ENCODE results near the gene CEP95. TPM values are rescaled to one million over a fixed set of nuclear protein-coding genes. Genes with fewer than 3 reads are reported as not detected.
"Not testable (repeated sequence)": the region's sequence is repeated elsewhere in the genome, so short reads cannot be mapped to it uniquely, and the experiment has no call there.

Gene CEP95
- total RNA-seq, 2 experiments from 2014 or later, result 45.7 to 52.6 TPM

- ATAC-seq (no peak), DNase-seq (no peak)
- CTCF ChIA-PET, result interaction anchor here (0.6 to 1.8 kb wide), 6 partner anchors 10 to 312 kb away, joined by 3 to 6 read pairs (median 3); partner anchors contain the start of gene POLG2
- H3K4me1 Mint-ChIP-seq, result peaks cover 13% of the 10 kb centered on the region
- H3K9me3 Mint-ChIP-seq (ENCODE audit: low read depth), result no peaks in the 10 kb centered on the region
- no peaks in the 10 kb centered on the region for H3K27me3 Mint-ChIP-seq
- H3K4me3 Mint-ChIP-seq, result no peak overlapping the region
- no peak overlapping the region for H3K27ac Mint-ChIP-seq
- peaks cover 32% of the 10 kb centered on the region for H3K36me3 Mint-ChIP-seq
Observed at GRCh38 chr17:64480951-64481350, 25.8 kb upstream of the CEP95 start.

GRCh38 chr17:64484380-64484779 lies 22.4 kb upstream of the CEP95 start:
- ATAC-seq (peak; percentile 53), DNase-seq (no peak)
- no peak overlapping the region for H3K4me3 Mint-ChIP-seq
- no peaks in the 10 kb centered on the region for H3K9me3 Mint-ChIP-seq (ENCODE audit: low read depth)
- no peaks in the 10 kb centered on the region for H3K27me3 Mint-ChIP-seq
- peaks cover 29% of the 10 kb centered on the region for H3K36me3 Mint-ChIP-seq
- H3K27ac Mint-ChIP-seq, result peak overlapping the region; percentile 23
- peaks cover 12% of the 10 kb centered on the region for H3K4me1 Mint-ChIP-seq
- CTCF ChIA-PET, result interaction anchor here (1.0 to 1.8 kb wide), 4 partner anchors 10 to 66 kb away, joined by 3 to 7 read pairs (median 4); no protein-coding TSS in a partner anchor

GRCh38 chr17:64488301-64488700 lies 18.5 kb upstream of the CEP95 start:
- DNase-seq (no peak), ATAC-seq (no peak)
- Mint-ChIP-seq H3K9me3 (ENCODE audit: low read depth) (no peaks in the 10 kb centered on the region), H3K27ac (no peak overlapping the region), H3K36me3 (peaks cover 39% of the 10 kb centered on the region), H3K4me3 (no peak overlapping the region), H3K27me3 (no peaks in the 10 kb centered on the region), H3K4me1 (peaks cover 23% of the 10 kb centered on the region)
- CTCF ChIA-PET, result interaction anchor here (1.3 to 11.8 kb wide), 3 partner anchors 14 to 67 kb away, joined by 3 to 308 read pairs (median 68); partner anchors contain the start of genes CEP95 and DDX5

- Mint-ChIP-seq H3K36me3 (peaks cover 37% of the 10 kb centered on the region), H3K4me1 (peaks cover 34% of the 10 kb centered on the region), H3K4me3 (no peak overlapping the region)
Observed at GRCh38 chr17:64491034-64491860, 15.5 kb upstream of the CEP95 start.

GRCh38 chr17:64491994-64492393 lies 14.8 kb upstream of the CEP95 start:
- ATAC-seq (no peak), DNase-seq (no peak)
- Mint-ChIP-seq H3K27ac (no peak overlapping the region), H3K9me3 (ENCODE audit: low read depth) (no peaks in the 10 kb centered on the region), H3K27me3 (no peaks in the 10 kb centered on the region), H3K4me3 (no peak overlapping the region), H3K4me1 (peaks cover 34% of the 10 kb centered on the region), H3K36me3 (peaks cover 39% of the 10 kb centered on the region)
- CTCF ChIA-PET, result interaction anchor here (0.7 to 11.8 kb wide), 17 partner anchors 8 to 907 kb away, joined by 3 to 308 read pairs (median 4); partner anchors contain the start of genes CEP95 and DDX5

More at GRCh38 chr17:64491034-64491860, 15.5 kb upstream of the CEP95 start:
- Mint-ChIP-seq H3K27me3 (no peaks in the 10 kb centered on the region), H3K27ac (no peak overlapping the region), H3K9me3 (ENCODE audit: low read depth) (no peaks in the 10 kb centered on the region)
- ATAC-seq (peak; percentile 55), DNase-seq (peak; percentile 76)
- CTCF ChIA-PET, result interaction anchor here (0.7 to 11.8 kb wide), 27 partner anchors 8 to 906 kb away, joined by 3 to 308 read pairs (median 3); partner anchors contain the start of genes CEP95 and DDX5

GRCh38 chr17:64492481-64493109 lies 14.2 kb upstream of the CEP95 start:
- peaks cover 39% of the 10 kb centered on the region for H3K36me3 Mint-ChIP-seq

GRCh38 chr17:64494121-64494520 lies 12.7 kb upstream of the CEP95 start:
- Mint-ChIP-seq H3K4me1 (peaks cover 50% of the 10 kb centered on the region), H3K9me3 (ENCODE audit: low read depth) (no peaks in the 10 kb centered on the region), H3K27me3 (no peaks in the 10 kb centered on the region), H3K27ac (peak overlapping the region; percentile 42), H3K36me3 (peaks cover 45% of the 10 kb centered on the region), H3K4me3 (peak overlapping the region; percentile 58)
- CTCF ChIA-PET, result interaction anchor here (1.7 to 11.8 kb wide), 3 partner anchors 10 to 73 kb away, joined by 4 to 308 read pairs (median 68); partner anchors contain the start of genes CEP95 and DDX5
- ATAC-seq (no peak), DNase-seq (no peak)

More at GRCh38 chr17:64492481-64493109, 14.2 kb upstream of the CEP95 start:
- CTCF ChIA-PET, result interaction anchor here (0.6 to 11.8 kb wide), 17 partner anchors 11 to 173 kb away, joined by 3 to 308 read pairs (median 4); partner anchors contain the start of genes CEP95 and DDX5
- DNase-seq (no peak), ATAC-seq (no peak)
- H3K4me3 Mint-ChIP-seq, result no peak overlapping the region
- no peaks in the 10 kb centered on the region for H3K27me3 Mint-ChIP-seq
- peaks cover 37% of the 10 kb centered on the region for H3K4me1 Mint-ChIP-seq
- H3K27ac Mint-ChIP-seq, result peak overlapping the region; percentile 56
- H3K9me3 Mint-ChIP-seq (ENCODE audit: low read depth), result no peaks in the 10 kb centered on the region

- not testable (repeated sequence) for DNase-seq; ATAC-seq; H3K27me3 Mint-ChIP-seq; H3K9me3 Mint-ChIP-seq (ENCODE audit: low read depth); H3K27ac Mint-ChIP-seq
- CTCF ChIA-PET, result interaction anchor here (1.7 to 11.8 kb wide), 4 partner anchors 11 to 163 kb away, joined by 4 to 308 read pairs (median 24); partner anchors contain the start of genes CEP95 and DDX5
- Mint-ChIP-seq H3K4me3 (peak overlapping the region; percentile 96), H3K4me1 (peaks cover 61% of the 10 kb centered on the region), H3K36me3 (peaks cover 52% of the 10 kb centered on the region)
Observed at GRCh38 chr17:64495300-64495699, 11.5 kb upstream of the CEP95 start.

- no peak for DNase-seq
- H3K4me3 Mint-ChIP-seq, result peak overlapping the region; percentile 96
- no peak for ATAC-seq
- peaks cover 72% of the 10 kb centered on the region for H3K4me1 Mint-ChIP-seq
- H3K27ac Mint-ChIP-seq, result peak overlapping the region; percentile 95
- peaks cover 56% of the 10 kb centered on the region for H3K36me3 Mint-ChIP-seq
- no peaks in the 10 kb centered on the region for H3K9me3 Mint-ChIP-seq (ENCODE audit: low read depth)
- CTCF ChIA-PET, result interaction anchor here (0.8 to 11.8 kb wide), 14 partner anchors 10 to 723 kb away, joined by 3 to 308 read pairs (median 3); partner anchors contain the start of genes CCDC47, CEP95 and DDX5
- H3K27me3 Mint-ChIP-seq, result no peaks in the 10 kb centered on the region
Observed at GRCh38 chr17:64496348-64496785, 10.4 kb upstream of the CEP95 start.

- H3K27ac Mint-ChIP-seq, result peak within 1 kb of the TSS; percentile 95
- peak; percentile 78 for ATAC-seq
- no peaks in the 10 kb centered on the region for H3K27me3 Mint-ChIP-seq
Observed at GRCh38 chr17:64496786-64497564, 9.8 kb upstream of the CEP95 start, which contains the start of gene POLG2. Gene POLG2, minus strand, starts transcription at chr17:64497054. Its CDS starts 86 bp downstream, at chr17:64496968.

GRCh38 chr17:64497565-64498035 lies 9.2 kb upstream of the CEP95 start:
- Mint-ChIP-seq H3K27ac (peak overlapping the region; percentile 95), H3K9me3 (ENCODE audit: low read depth) (no peaks in the 10 kb centered on the region), H3K4me1 (peaks cover 77% of the 10 kb centered on the region), H3K27me3 (no peaks in the 10 kb centered on the region), H3K4me3 (peak overlapping the region; percentile 96), H3K36me3 (peaks cover 59% of the 10 kb centered on the region)
- DNase-seq, result no peak
- CTCF ChIA-PET, result interaction anchor here (1.0 to 11.8 kb wide), 8 partner anchors 9 to 161 kb away, joined by 3 to 308 read pairs (median 5); partner anchors contain the start of genes CEP95 and DDX5
- no peak for ATAC-seq

More at GRCh38 chr17:64496786-64497564, 9.8 kb upstream of the CEP95 start, which contains the start of gene POLG2:
- Mint-ChIP-seq H3K4me1 (peaks cover 76% of the 10 kb centered on the region), H3K36me3 (peaks cover 57% of the 10 kb centered on the region), H3K4me3 (peak within 1 kb of the TSS; percentile 96), H3K9me3 (ENCODE audit: low read depth) (no peaks in the 10 kb centered on the region)
- CTCF ChIA-PET, result interaction anchor here (0.8 to 11.8 kb wide), 14 partner anchors 9 to 724 kb away, joined by 3 to 308 read pairs (median 3); partner anchors contain the start of genes CCDC47, CEP95 and DDX5
- DNase-seq, result peak; percentile 97
